Fibroblast of lung (primary cell): ENCODE data around the gene PGP.

Source experiments
- EZH2 ChIP-seq: IDR thresholded peaks from 2 replicates; pipeline ENCODE4 v1.5.1; 2012; ENCODE audit warnings: low read length, control low read depth, mild to moderate bottlenecking; ENCODE audit errors: missing control alignments
- TF ChIP-seq, protein P1 (sequence below), 2 donors: IDR thresholded peaks in 1 of 2; conservative IDR thresholded peaks in 1 of 2; 1 replicate in 1 of 2; 2 replicates in 1 of 2; pipeline ENCODE4 v1.5.1; 2011 to 2012; ENCODE audit warnings: low read length in 2 of 2, control low read depth in 1 of 2, inconsistent platforms in 1 of 2, low read depth in 1 of 2, mild to moderate bottlenecking in 1 of 2

DNA sequence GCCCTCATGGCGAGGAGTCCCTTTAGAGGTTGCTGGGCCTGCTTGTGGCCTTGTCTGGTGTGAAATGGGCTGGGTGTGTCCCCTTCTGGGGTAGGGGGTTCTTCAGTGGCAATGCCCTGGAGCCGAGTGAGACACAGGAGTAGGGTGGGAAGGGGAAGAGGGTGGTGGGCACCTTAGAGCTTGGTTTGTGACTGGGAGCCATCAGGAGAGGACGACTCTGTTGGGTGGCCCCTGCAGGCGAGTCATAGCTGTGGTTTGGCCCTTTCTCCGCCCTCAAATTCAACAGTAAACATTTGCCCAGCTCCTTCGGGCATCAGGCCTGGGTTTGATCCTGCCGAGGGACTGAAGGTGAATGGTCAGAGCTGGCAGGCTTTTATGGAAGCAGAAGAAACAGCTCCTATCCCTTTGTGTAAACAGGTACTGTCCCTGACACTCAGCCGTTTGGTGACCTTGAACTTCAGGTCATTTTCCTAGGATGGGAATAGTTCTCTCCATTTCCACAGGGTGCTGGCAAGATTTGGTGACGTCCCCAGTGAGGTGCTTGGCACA lies 11.7 kb upstream of the PGP start:
- TF ChIP-seq, protein P1, sequence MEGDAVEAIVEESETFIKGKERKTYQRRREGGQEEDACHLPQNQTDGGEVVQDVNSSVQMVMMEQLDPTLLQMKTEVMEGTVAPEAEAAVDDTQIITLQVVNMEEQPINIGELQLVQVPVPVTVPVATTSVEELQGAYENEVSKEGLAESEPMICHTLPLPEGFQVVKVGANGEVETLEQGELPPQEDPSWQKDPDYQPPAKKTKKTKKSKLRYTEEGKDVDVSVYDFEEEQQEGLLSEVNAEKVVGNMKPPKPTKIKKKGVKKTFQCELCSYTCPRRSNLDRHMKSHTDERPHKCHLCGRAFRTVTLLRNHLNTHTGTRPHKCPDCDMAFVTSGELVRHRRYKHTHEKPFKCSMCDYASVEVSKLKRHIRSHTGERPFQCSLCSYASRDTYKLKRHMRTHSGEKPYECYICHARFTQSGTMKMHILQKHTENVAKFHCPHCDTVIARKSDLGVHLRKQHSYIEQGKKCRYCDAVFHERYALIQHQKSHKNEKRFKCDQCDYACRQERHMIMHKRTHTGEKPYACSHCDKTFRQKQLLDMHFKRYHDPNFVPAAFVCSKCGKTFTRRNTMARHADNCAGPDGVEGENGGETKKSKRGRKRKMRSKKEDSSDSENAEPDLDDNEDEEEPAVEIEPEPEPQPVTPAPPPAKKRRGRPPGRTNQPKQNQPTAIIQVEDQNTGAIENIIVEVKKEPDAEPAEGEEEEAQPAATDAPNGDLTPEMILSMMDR (conservative IDR thresholded peaks at IDR 0.05 in 1 of 2, IDR thresholded peaks at IDR 0.05 in 1 of 2; ENCODE audit: low read depth in 1 of 2, low read length in 2 of 2): no peak
- TF ChIP-seq EZH2: no peak
